ENCODE data around the gene TNRC6A.
A peak's percentile ranks its signal among the peaks of the same experiment; 100 is the strongest.

The TNRC6A gene

DNA sequence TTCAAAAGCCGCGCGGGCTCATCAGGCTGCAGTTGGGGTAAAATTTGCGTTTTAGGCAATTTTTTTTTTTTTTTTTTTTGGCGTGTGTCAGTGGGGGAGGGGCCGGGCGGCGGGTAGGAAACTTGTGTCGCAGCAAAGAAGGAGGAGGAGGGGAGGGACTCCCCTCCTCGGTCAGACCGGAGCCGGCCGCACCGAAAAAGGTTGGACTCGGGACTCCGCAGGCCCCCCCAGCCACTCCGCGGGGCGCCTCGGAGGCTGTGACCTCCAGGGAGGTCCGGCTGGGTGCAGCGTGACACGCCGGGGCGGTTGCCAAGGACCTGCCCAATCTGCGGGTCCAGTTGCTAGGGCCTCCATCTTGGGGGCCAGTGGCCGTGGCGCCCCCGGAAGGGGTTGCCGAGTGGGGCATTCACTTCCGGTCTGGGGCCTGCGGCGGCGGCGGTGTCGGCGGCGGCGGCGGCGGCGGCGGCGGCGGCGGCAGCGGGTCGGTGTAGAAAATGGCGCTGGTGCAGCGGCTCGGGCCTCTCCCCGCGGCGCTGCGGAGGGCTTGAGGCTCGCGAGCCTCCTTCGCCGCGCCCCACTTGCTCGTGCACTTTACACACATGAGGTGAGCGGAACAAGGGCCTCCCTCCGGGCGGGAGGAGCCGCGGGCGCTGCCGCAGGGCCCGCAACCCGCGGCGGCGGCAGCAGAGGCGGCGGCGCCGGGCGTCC is at the start of gene TNRC6A:
TNRC6A (plus strand) TSS at position 409 of the 708 bp plus-strand sequence; CDS start at position 600, 191 bp downstream.
- TF ChIP-seq, protein P1, sequence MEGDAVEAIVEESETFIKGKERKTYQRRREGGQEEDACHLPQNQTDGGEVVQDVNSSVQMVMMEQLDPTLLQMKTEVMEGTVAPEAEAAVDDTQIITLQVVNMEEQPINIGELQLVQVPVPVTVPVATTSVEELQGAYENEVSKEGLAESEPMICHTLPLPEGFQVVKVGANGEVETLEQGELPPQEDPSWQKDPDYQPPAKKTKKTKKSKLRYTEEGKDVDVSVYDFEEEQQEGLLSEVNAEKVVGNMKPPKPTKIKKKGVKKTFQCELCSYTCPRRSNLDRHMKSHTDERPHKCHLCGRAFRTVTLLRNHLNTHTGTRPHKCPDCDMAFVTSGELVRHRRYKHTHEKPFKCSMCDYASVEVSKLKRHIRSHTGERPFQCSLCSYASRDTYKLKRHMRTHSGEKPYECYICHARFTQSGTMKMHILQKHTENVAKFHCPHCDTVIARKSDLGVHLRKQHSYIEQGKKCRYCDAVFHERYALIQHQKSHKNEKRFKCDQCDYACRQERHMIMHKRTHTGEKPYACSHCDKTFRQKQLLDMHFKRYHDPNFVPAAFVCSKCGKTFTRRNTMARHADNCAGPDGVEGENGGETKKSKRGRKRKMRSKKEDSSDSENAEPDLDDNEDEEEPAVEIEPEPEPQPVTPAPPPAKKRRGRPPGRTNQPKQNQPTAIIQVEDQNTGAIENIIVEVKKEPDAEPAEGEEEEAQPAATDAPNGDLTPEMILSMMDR (IDR thresholded peaks at IDR 0.05; ENCODE audit: low read depth, low read length): no peak
- DNase-seq (ENCODE audit: extremely low read depth, low read depth): peak; percentile 70

- DNase-seq (ENCODE audit: extremely low read depth, low read depth): no peak
- TF ChIP-seq, protein P1 (IDR thresholded peaks at IDR 0.05; ENCODE audit: low read depth, low read length): no peak
Observed at GRCh38 chr16:24681793-24682192, 47.7 kb upstream of the TNRC6A start.

GRCh38 chr16:24683250-24683649 is 46.2 kb upstream of the TNRC6A start:
- TF ChIP-seq, protein P1 (IDR thresholded peaks at IDR 0.05; ENCODE audit: low read depth, low read length): no peak
- DNase-seq (ENCODE audit: extremely low read depth, low read depth): no peak

DNA sequence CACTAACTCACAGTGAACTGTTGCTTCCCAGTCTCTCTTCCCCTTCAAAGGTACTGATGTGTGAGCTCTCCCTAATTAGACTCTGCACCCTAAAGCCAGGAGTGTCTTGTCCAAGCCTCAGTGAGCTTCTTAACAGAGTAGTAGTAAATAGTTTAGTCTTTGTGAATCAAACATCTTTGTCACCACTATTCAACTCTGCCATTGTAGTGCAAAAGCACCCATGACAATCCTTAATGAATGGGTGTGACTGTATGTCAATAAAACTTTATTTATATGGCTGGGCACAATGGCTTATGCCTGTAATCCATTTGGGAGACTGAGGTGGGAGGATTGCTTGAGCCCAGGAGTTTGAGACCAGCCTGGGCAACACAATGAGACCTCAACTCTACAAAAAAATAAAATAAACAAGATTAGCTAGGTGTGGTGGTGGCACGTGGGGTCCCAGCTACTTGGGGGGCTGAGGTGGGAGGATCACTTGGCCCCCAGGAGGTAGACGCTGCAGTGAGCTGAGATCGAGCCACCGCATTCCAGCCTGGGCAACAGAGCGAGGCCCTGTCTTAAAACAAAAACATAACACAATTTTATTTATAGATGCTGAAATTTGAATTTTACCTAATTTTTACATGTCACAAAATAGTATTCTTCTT is 45.5 kb upstream of the TNRC6A start:
- TF ChIP-seq, protein P1 (IDR thresholded peaks at IDR 0.05; ENCODE audit: low read depth, low read length): no peak
- DNase-seq (ENCODE audit: extremely low read depth, low read depth): no peak

DNA sequence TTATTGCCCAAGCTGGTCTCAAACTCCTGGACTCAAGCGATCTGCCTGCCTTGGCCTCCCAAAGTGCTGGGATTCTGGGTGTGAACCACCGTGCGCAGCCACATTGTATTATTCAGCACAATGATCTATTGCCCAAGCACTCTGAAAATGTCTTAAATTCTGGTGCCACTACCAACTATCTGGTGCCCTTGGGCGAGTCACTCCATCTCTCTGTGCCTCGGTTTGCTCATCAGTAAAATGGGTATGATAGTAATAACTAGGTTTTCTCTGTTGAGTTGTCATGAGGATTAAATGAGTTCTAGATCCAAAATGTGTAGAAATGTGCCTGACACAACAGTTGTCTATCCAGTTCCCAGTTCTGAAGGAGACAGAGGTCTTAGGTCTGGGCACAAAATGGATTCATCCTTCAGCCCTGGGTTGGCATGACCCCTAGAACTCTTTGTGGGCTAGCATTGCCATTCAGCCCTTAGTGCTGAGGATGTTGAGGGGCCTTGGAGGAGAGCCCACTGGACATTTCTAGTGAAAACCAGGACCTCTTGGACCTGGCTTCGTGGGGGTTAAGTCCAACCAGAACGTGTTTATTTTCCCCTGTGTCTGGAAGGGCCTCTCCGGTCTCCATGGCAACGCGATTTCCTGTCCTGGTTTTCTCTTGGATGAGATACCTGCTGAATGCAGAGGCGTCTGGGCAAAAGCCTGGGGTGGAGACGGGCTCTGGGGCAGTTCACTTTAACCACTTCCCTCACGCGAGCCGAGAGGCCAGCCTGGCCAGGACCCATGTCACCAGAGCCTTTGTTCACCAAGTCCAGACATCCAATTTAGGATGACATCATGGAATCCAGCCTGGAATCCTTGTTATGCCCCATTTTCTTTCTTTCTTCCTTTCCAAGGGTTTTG is 43.7 kb upstream of the TNRC6A start:
- peak; percentile 72 for DNase-seq (ENCODE audit: extremely low read depth, low read depth)
- TF ChIP-seq, protein P1 (IDR thresholded peaks at IDR 0.05; ENCODE audit: low read depth, low read length): no peak

GRCh38 chr16:24686678-24687077 is 42.8 kb upstream of the TNRC6A start:
- DNase-seq (ENCODE audit: extremely low read depth, low read depth): no peak

More at GRCh38 chr16:24686678-24687077, 42.8 kb upstream of the TNRC6A start:
- TF ChIP-seq, protein P1 (IDR thresholded peaks at IDR 0.05; ENCODE audit: low read depth, low read length): no peak
